ENCODE measurements around the gene WDR27. TPM values are rescaled to one million over a fixed set of nuclear protein-coding genes. Genes with fewer than 3 reads are reported as not detected.

Gene WDR27
- total and polyA plus RNA-seq, 7 donors: 1.2 to 46.0 (median 20.0) TPM

DNA sequence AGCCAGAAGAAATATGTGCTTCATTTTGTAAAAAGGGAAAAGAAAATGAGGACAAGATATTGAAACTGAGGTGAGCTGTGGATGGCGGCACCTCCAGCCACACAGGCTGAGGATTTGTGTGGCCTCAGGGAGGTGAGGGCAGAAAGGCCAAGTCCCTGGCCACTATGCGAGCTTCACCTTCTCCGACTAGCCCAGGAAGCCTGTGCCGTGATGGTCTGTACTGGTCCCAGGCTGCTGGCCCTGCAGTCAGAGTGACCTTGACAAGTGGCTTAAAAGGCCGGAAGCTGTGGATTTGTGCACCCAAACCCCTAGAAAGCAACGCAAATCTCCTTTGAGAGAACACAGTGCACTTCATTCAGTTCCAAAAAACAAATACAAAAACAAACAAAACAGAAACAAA lies 48.1 kb downstream of the WDR27 start:
- no peaks in the 10 kb centered on the region for H3K9me3 ChIP-seq
- H3K36me3 ChIP-seq: peaks cover 0 to 32% (median 0%) of the 10 kb centered on the region in 4 donors
- peak overlapping the region in 1 of 4 donors; percentile 54 for H3K4me3 ChIP-seq
- peak overlapping the region; percentile 23 to 80 (median 77) for H3K27ac ChIP-seq
- peaks cover 0 to 7% (median 6%) of the 10 kb centered on the region in 4 donors for H3K4me1 ChIP-seq
- intact Hi-C loops (cut with DNase I): loop anchor here (5.0 kb wide), 1 partner anchor 696 kb away; no protein-coding TSS in a partner anchor
- no peaks in the 10 kb centered on the region for H3K27me3 ChIP-seq
- 86 to 91% methylated on average over 6 of the region's 6 CpGs for WGBS, 2 donors
- no peak for DNase-seq
- TF ChIP-seq CTCF (IDR thresholded peaks at IDR 0.05): no peak
- TF ChIP-seq POLR2AphosphoS5 (IDR thresholded peaks at IDR 0.05): no peak
- no peak for TF ChIP-seq EP300 (IDR thresholded peaks at IDR 0.05)
- TF ChIP-seq POLR2A (IDR thresholded peaks at IDR 0.05): no peak

GRCh38 chr6:169652896-169653295 lies 48.9 kb downstream of the WDR27 start:
- Histone ChIP-seq H3K9me3 (no peaks in the 10 kb centered on the region), H3K4me1 (peaks cover 0 to 7% (median 6%) of the 10 kb centered on the region in 4 donors), H3K27me3 (no peaks in the 10 kb centered on the region), H3K27ac (no peak overlapping the region), H3K4me3 (no peak overlapping the region), H3K36me3 (peaks cover 0 to 31% (median 0%) of the 10 kb centered on the region in 4 donors)
- 96% methylated on average over 11 of the region's 11 CpGs for WGBS, 2 donors
- intact Hi-C loops (cut with DNase I): loop anchor here (5.0 kb wide), 1 partner anchor 696 kb away; no protein-coding TSS in a partner anchor
- DNase-seq: no peak
- no peak for TF ChIP-seq EP300 (IDR thresholded peaks at IDR 0.05)

DNA sequence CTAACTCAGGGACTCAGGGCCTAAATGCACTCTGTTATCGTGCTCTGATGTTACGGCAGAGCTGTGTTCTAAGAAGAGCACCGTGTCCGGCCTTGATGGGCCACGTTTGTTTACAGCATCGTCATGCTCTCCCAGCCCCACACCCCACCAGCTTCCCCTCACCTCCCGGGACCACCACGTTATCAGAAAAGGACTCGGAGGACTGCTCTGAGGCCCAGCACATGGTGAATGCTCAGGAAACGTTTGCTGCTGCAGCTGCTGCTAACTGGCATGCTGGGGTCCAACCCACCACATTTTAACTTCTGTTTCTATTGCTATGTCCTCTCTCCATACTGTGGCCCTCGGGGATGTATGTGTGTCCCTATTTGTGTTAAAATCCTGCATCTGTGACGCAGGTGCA lies 50.3 kb downstream of the WDR27 start:
- TF ChIP-seq POLR2AphosphoS5 (IDR thresholded peaks at IDR 0.05) (no peak), POLR2A (IDR thresholded peaks at IDR 0.05) (no peak), CTCF (IDR thresholded peaks at IDR 0.05) (no peak), EP300 (IDR thresholded peaks at IDR 0.05) (no peak)
- peaks cover 0 to 7% (median 6%) of the 10 kb centered on the region in 4 donors for H3K4me1 ChIP-seq
- no peak overlapping the region for H3K4me3 ChIP-seq
- peaks cover 0 to 25% (median 0%) of the 10 kb centered on the region in 4 donors for H3K36me3 ChIP-seq
- no peak for DNase-seq
- no peaks in the 10 kb centered on the region for H3K9me3 ChIP-seq
- WGBS, 2 donors: 93 to 94% methylated on average over 12 of the region's 12 CpGs
- intact Hi-C loops (cut with DNase I): loop anchor here (5.0 kb wide), 1 partner anchor 694 kb away; no protein-coding TSS in a partner anchor
- H3K27ac ChIP-seq: no peak overlapping the region
- H3K27me3 ChIP-seq: no peaks in the 10 kb centered on the region

DNA sequence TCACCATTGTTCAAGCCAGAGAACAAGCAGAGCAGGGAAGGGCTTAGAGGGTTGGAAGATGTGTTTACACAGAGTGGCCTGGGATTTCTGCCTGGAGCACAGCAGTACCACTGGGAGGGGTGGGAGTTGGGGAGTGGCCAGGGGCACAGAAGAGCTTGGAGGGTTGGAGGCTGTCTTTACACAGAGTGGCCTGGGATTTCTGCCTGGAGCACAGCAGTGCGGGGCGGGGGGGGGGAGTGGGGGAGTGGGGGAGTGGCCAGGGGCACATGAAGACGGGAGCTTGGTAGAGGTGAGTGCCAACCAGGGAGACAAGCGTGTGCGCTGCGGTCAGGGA lies 50.9 kb downstream of the WDR27 start:
- no peak for TF ChIP-seq CTCF (IDR thresholded peaks at IDR 0.05)
- no peak for TF ChIP-seq POLR2AphosphoS5 (IDR thresholded peaks at IDR 0.05)
- TF ChIP-seq EP300 (IDR thresholded peaks at IDR 0.05): no peak
- TF ChIP-seq POLR2A (IDR thresholded peaks at IDR 0.05): no peak
- DNase-seq: no peak
- Histone ChIP-seq H3K9me3 (no peaks in the 10 kb centered on the region), H3K27ac (no peak overlapping the region), H3K27me3 (no peaks in the 10 kb centered on the region), H3K36me3 (peaks cover 0 to 23% (median 0%) of the 10 kb centered on the region in 4 donors), H3K4me1 (peaks cover 0 to 7% (median 6%) of the 10 kb centered on the region in 4 donors), H3K4me3 (no peak overlapping the region)
- intact Hi-C loops (cut with DNase I): loop anchor here (5.0 kb wide), 1 partner anchor 694 kb away; no protein-coding TSS in a partner anchor
- WGBS, 2 donors: 88 to 98% methylated on average over 6 of the region's 6 CpGs

DNA sequence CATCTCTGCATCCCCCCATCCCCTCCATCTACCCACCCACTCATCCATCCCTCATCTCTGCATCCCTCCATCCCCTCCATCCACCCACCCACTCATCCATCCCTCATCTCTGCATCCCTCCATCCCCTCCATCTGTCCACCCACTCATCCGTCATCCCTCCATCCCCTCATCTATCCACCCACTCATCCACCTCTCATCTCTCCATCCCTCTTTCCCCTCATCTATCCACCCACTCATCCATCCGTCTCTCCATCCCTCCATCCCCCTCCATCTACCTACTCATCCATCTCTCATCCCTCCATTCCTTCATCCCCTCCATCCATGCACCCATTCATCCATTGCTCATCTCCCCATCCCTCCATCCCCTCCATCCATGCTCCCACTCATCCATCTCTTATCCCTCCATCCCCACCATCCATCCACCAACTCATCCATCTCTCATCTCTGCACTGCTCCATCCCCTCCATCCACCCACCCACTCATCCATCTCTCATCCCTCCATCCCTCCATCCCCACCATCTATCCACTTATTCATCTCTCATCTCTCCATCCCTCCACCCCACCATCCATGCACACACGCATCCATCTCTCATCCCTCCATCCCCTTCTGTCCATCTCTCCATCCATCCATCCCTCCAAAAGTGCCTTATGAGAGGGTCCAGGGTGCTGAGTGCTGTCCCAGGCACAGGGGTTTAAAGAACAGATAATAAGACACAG lies 51.4 kb downstream of the WDR27 start:
- intact Hi-C loops (cut with DNase I): loop anchor here (5.0 kb wide), 1 partner anchor 693 kb away; no protein-coding TSS in a partner anchor
- WGBS, 2 donors: 93 to 94% methylated on average over 3 of the region's 3 CpGs
- Histone ChIP-seq H3K9me3 (no peaks in the 10 kb centered on the region), H3K4me1 (peaks cover 0 to 6% (median 3%) of the 10 kb centered on the region in 4 donors), H3K36me3 (peaks cover 0 to 23% (median 0%) of the 10 kb centered on the region in 4 donors), H3K27me3 (no peaks in the 10 kb centered on the region), H3K4me3 (no peak overlapping the region), H3K27ac (no peak overlapping the region)
- TF ChIP-seq CTCF (IDR thresholded peaks at IDR 0.05): no peak
- TF ChIP-seq EP300 (IDR thresholded peaks at IDR 0.05): no peak
- TF ChIP-seq POLR2A (IDR thresholded peaks at IDR 0.05): no peak
- TF ChIP-seq POLR2AphosphoS5 (IDR thresholded peaks at IDR 0.05): no peak
- no peak for DNase-seq

All from sigmoid colon (tissue), 7 donors.